Measurements from ENCODE around the gene ZYX. TPM values are rescaled to one million over a fixed set of nuclear protein-coding genes. Genes with fewer than 3 reads are reported as not detected.

The ZYX gene, protein sequence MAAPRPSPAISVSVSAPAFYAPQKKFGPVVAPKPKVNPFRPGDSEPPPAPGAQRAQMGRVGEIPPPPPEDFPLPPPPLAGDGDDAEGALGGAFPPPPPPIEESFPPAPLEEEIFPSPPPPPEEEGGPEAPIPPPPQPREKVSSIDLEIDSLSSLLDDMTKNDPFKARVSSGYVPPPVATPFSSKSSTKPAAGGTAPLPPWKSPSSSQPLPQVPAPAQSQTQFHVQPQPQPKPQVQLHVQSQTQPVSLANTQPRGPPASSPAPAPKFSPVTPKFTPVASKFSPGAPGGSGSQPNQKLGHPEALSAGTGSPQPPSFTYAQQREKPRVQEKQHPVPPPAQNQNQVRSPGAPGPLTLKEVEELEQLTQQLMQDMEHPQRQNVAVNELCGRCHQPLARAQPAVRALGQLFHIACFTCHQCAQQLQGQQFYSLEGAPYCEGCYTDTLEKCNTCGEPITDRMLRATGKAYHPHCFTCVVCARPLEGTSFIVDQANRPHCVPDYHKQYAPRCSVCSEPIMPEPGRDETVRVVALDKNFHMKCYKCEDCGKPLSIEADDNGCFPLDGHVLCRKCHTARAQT
- total RNA-seq = 10 to 100 TPM; 18.3 to 37.2 TPM
- polyA plus RNA-seq (ENCODE audit: insufficient read length in 2 of 2) = 100 to 1,000 TPM; 159 to 169 TPM
- long read RNA-seq, donor 1, transcript ZYX-201 (10 exons, 2,493 nt) = major isoform, 9 of 47 reads
- long read RNA-seq, donor 1, partial matches to known transcripts = 25 of 47 reads
- long read RNA-seq, donor 1, other reads (novel, unspliced or antisense) = 12 of 47 reads
- long read RNA-seq, donor 2, partial matches to known transcripts = 56 of 58 reads
- long read RNA-seq, donor 2, other reads (novel, unspliced or antisense) = 0 of 58 reads
- long read RNA-seq, donor 3, partial matches to known transcripts = 33 of 53 reads
- long read RNA-seq, donor 3, other reads (novel, unspliced or antisense) = 17 of 53 reads
- long read RNA-seq, donor 4, partial matches to known transcripts = 49 of 66 reads
- long read RNA-seq, donor 4, other reads (novel, unspliced or antisense) = 13 of 66 reads

DNA sequence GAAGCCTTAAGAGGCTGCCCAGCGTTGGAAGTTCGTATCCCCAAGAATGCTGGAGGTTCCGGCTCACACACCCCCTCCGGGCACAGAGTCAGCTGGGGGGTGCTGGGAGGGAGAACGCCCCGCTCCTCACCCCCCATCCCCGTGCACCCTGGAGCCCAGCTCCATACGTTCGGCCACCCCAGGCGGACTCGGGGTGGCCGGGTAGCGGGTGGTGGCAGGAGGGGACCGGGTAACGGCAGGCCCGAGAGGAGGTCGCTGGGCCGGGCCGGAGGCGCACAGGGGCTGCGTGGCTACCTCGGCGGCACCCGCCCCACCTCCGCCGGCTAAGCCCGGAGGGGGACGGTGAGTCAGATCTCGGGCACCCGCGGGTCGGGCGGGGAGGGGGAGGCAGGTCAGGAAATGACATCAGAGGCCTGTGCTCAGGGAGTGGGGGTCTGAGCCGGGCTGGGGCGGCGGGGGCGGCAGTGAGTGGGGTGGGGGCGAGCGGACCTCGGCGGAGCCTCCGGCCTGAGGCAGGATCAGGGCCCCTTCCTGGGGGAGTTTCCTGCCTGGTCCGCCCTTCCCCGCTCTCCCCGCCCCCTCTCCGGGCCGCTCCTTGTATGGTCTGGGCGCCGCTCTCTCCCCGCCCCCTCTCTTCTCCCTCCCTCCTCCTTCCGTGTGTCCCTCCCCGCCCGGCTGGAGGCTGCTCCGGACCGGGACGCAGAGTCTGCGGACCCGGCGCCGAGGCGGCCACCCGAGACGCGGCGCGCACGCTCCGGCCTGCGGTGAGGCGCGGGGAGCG lies at the start of gene ZYX:
Gene ZYX (plus strand): TSS at position 700 of the 781 bp plus-strand sequence. CDS start 227 bp downstream, outside the sequence.
- 0% methylated on average over 68 of the region's 72 CpGs for WGBS (ENCODE audit: insufficient coverage)
- H3K4me1 ChIP-seq (ENCODE audit: control insufficient read depth, insufficient read depth, low read length) = peaks cover 51% of the 10 kb centered on the region
- peak within 1 kb of the TSS; percentile 95 for H3K27ac ChIP-seq (ENCODE audit: low read depth, low read length)

DNA sequence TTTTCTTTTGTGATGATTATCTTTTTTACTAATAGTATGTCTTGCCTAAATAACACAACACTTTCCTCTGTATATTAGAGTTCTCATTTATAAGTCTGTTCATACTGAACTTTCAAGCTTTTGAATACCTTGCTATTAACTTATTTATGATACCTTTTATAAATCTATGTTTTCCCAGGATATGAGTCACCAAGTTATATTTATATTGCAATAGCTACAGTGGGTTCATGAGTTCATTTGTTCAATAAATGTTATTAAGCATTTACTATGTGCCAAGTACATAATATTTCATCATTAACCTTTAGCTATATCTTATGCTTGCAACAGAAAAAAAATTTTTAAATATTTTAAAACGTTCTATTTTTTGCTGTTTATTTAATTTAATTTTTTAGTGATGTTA lies 46.9 kb upstream of the ZYX start:
- no peaks in the 10 kb centered on the region for H3K27me3 ChIP-seq (ENCODE audit: control insufficient read depth, insufficient read depth, low read length)
- no peak for DNase-seq (ENCODE audit: low read depth in 4 of 6, low spot score in 6 of 6)
- no peak overlapping the region for H3K27ac ChIP-seq (ENCODE audit: low read depth, low read length)
- H3K9me3 ChIP-seq (ENCODE audit: control insufficient read depth, insufficient read depth, low read length) = no peaks in the 10 kb centered on the region
- H3K4me1 ChIP-seq (ENCODE audit: control insufficient read depth, insufficient read depth, low read length) = no peaks in the 10 kb centered on the region
- WGBS (ENCODE audit: insufficient coverage) = no CpG with 5 or more reads among the region's 1 CpG
- no peaks in the 10 kb centered on the region for H3K36me3 ChIP-seq (ENCODE audit: control insufficient read depth, insufficient read depth, low read length)
- no peak overlapping the region for H3K4me3 ChIP-seq (ENCODE audit: low read depth, low read length)

More for the DNA sequence above, at the start of gene ZYX:
- H3K27me3 ChIP-seq (ENCODE audit: control insufficient read depth, insufficient read depth, low read length) = no peaks in the 10 kb centered on the region
- DNase-seq (ENCODE audit: low read depth in 4 of 6, low spot score in 6 of 6) = peak in 4 of 6 donors; percentile 78 to 95 (median 88)
- H3K9me3 ChIP-seq (ENCODE audit: control insufficient read depth, insufficient read depth, low read length) = no peaks in the 10 kb centered on the region
- H3K36me3 ChIP-seq (ENCODE audit: control insufficient read depth, insufficient read depth, low read length) = peaks cover 34% of the 10 kb centered on the region
- H3K4me3 ChIP-seq (ENCODE audit: low read depth, low read length) = peak within 1 kb of the TSS; percentile 82

DNA sequence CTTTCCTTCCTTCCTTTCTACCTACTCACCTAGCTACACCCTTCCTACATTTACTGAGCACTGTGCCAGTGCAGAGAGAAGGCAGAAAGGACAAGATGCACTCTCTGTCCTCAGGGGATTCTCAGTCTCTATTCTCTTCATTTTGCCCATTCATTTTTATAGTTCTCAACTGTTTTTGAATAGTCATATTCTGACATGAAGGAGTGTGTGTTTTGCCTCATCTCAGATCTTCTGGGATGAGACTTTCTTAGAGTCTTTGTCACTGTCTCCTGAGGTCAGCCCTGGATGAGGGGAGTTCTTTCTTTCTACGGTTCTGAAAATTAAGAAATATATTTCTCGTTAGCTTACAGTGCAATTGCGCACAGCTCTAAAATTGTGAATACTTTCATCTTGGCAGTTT lies 43.9 kb upstream of the ZYX start:
- Histone ChIP-seq H3K36me3 (ENCODE audit: control insufficient read depth, insufficient read depth, low read length) (no peaks in the 10 kb centered on the region), H3K27ac (ENCODE audit: low read depth, low read length) (no peak overlapping the region), H3K4me1 (ENCODE audit: control insufficient read depth, insufficient read depth, low read length) (no peaks in the 10 kb centered on the region), H3K9me3 (ENCODE audit: control insufficient read depth, insufficient read depth, low read length) (no peaks in the 10 kb centered on the region), H3K27me3 (ENCODE audit: control insufficient read depth, insufficient read depth, low read length) (no peaks in the 10 kb centered on the region), H3K4me3 (ENCODE audit: low read depth, low read length) (no peak overlapping the region)
- 100% methylated on average over 1 of the region's 3 CpGs for WGBS (ENCODE audit: insufficient coverage)
- no peak for DNase-seq (ENCODE audit: low read depth in 4 of 6, low spot score in 6 of 6)

DNA sequence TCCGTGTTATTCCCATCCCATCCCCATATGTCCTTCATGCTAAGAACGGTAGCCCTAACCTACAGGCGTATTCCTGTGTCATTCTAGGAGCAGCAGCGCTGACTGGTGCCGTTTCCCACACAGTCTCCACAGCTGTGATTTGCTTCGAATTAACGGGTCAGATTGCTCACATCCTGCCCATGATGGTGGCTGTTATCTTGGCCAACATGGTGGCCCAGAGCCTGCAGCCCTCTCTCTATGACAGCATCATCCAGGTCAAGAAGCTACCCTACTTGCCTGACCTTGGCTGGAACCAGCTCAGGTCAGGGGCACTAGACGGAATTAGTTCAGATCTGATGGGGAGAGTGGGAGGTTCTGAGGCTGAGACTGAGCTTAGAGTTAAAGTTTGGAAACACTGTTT lies 39.3 kb upstream of the ZYX start:
- peaks cover 8% of the 10 kb centered on the region for H3K27me3 ChIP-seq (ENCODE audit: control insufficient read depth, insufficient read depth, low read length)
- H3K4me3 ChIP-seq (ENCODE audit: low read depth, low read length) = no peak overlapping the region
- DNase-seq (ENCODE audit: low read depth in 4 of 6, low spot score in 6 of 6) = no peak
- no peak overlapping the region for H3K27ac ChIP-seq (ENCODE audit: low read depth, low read length)
- no peaks in the 10 kb centered on the region for H3K36me3 ChIP-seq (ENCODE audit: control insufficient read depth, insufficient read depth, low read length)
- no peaks in the 10 kb centered on the region for H3K9me3 ChIP-seq (ENCODE audit: control insufficient read depth, insufficient read depth, low read length)
- 94% methylated on average over 6 of the region's 8 CpGs for WGBS (ENCODE audit: insufficient coverage)
- peaks cover 6% of the 10 kb centered on the region for H3K4me1 ChIP-seq (ENCODE audit: control insufficient read depth, insufficient read depth, low read length)

DNA sequence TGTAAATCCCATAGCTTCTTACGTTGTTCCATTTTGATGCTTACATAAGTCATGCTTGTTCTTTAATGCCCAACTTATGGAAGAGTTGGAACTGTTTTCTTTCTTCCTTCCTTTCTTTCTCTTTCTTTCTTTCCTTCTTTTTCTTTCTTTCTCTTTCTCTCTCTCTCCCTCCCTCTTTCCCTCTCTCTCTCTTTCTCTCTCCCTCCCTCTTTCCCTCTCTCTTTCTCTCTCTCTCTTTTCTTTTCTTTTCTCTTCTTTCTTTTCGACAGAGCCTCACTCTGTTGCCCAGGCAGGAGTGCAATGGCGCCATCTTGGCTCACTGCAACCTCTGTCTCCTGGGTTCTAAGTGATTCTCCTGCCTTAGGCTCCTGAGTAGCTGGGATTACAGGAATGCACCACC lies 37.5 kb upstream of the ZYX start:
- no peak for DNase-seq (ENCODE audit: low read depth in 4 of 6, low spot score in 6 of 6)
- WGBS (ENCODE audit: insufficient coverage) = 100% methylated on average over 1 of the region's 3 CpGs
- no peak overlapping the region for H3K27ac ChIP-seq (ENCODE audit: low read depth, low read length)
- H3K9me3 ChIP-seq (ENCODE audit: control insufficient read depth, insufficient read depth, low read length) = no peaks in the 10 kb centered on the region
- peaks cover 8% of the 10 kb centered on the region for H3K27me3 ChIP-seq (ENCODE audit: control insufficient read depth, insufficient read depth, low read length)
- no peaks in the 10 kb centered on the region for H3K36me3 ChIP-seq (ENCODE audit: control insufficient read depth, insufficient read depth, low read length)
- H3K4me1 ChIP-seq (ENCODE audit: control insufficient read depth, insufficient read depth, low read length) = peaks cover 6% of the 10 kb centered on the region
- H3K4me3 ChIP-seq (ENCODE audit: low read depth, low read length) = no peak overlapping the region

DNA sequence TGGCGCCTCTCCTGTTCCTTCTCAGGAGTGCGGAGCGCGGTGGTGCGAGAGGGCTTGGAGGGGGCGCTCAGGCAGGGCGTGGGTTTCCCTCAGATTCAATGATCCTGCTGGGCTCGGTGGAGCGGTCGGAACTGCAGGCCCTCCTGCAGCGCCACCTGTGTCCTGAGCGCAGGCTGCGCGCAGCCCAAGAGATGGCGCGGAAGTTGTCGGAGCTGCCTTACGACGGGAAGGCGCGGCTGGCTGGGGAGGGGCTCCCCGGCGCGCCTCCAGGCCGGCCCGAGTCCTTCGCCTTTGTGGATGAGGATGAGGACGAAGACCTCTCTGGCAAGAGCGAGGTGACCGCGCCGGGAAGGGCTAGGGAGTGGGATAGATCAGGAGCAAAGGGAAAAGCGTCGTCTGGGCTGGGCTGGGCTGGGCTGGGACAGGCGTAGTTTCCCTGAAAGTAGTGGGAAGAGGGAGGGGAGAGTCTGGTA lies 35.7 kb upstream of the ZYX start:
- WGBS (ENCODE audit: insufficient coverage) = 4% methylated on average over 35 of the region's 35 CpGs
- peak in 2 of 6 donors; percentile 61 to 74 for DNase-seq (ENCODE audit: low read depth in 4 of 6, low spot score in 6 of 6)
- H3K27me3 ChIP-seq (ENCODE audit: control insufficient read depth, insufficient read depth, low read length) = peaks cover 8% of the 10 kb centered on the region
- H3K9me3 ChIP-seq (ENCODE audit: control insufficient read depth, insufficient read depth, low read length) = no peaks in the 10 kb centered on the region
- H3K36me3 ChIP-seq (ENCODE audit: control insufficient read depth, insufficient read depth, low read length) = no peaks in the 10 kb centered on the region
- H3K4me3 ChIP-seq (ENCODE audit: low read depth, low read length) = peak overlapping the region; percentile 17
- no peak overlapping the region for H3K27ac ChIP-seq (ENCODE audit: low read depth, low read length)
- peaks cover 6% of the 10 kb centered on the region for H3K4me1 ChIP-seq (ENCODE audit: control insufficient read depth, insufficient read depth, low read length)

DNA sequence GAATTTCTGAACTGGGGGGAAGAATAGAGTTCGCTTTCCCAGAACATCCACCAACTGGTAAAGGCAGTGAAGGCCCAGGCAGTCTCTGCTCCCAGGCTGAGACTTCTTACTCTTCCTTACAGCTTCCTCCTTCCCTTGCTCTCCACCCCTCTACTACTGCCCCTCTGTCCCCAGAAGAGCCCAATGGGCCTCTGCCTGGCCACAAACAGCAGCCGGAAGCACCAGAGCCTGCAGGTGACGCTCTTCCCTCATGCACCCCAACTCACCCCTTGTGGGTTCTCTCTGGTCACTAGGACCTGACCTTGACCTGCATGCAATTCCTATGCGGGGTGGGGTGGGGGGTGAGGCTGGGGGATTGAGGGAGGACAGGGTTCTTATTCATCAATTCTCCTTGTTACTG lies 35.1 kb upstream of the ZYX start:
- no peak overlapping the region for H3K4me3 ChIP-seq (ENCODE audit: low read depth, low read length)
- WGBS (ENCODE audit: insufficient coverage) = no CpG with 5 or more reads among the region's 4 CpGs
- H3K27ac ChIP-seq (ENCODE audit: low read depth, low read length) = no peak overlapping the region
- peaks cover 8% of the 10 kb centered on the region for H3K27me3 ChIP-seq (ENCODE audit: control insufficient read depth, insufficient read depth, low read length)
- peaks cover 6% of the 10 kb centered on the region for H3K4me1 ChIP-seq (ENCODE audit: control insufficient read depth, insufficient read depth, low read length)
- no peak for DNase-seq (ENCODE audit: low read depth in 4 of 6, low spot score in 6 of 6)
- H3K9me3 ChIP-seq (ENCODE audit: control insufficient read depth, insufficient read depth, low read length) = no peaks in the 10 kb centered on the region
- no peaks in the 10 kb centered on the region for H3K36me3 ChIP-seq (ENCODE audit: control insufficient read depth, insufficient read depth, low read length)

DNA sequence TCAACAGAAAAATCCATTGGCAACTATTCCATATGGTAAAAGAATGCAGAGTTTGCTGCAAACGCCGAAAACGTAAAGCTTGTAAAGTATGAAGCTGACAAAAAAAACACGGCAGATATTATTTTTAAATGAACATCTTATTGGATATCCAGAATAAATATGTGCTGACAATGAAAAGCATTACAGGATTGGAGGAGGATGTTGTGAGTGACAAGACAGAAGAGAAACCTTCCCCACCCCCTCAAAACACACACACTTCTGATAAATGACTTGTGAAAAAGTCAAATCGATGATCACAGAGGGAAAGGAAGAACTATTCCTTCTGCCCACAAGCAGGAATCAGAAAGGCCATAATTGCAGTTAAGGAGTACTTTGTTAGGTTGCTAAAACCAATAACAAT lies 33.2 kb upstream of the ZYX start:
- no CpG with 5 or more reads among the region's 5 CpGs for WGBS (ENCODE audit: insufficient coverage)
- DNase-seq (ENCODE audit: low read depth in 4 of 6, low spot score in 6 of 6) = no peak
- peaks cover 16% of the 10 kb centered on the region for H3K4me1 ChIP-seq (ENCODE audit: control insufficient read depth, insufficient read depth, low read length)
- H3K27me3 ChIP-seq (ENCODE audit: control insufficient read depth, insufficient read depth, low read length) = peaks cover 8% of the 10 kb centered on the region
- no peak overlapping the region for H3K27ac ChIP-seq (ENCODE audit: low read depth, low read length)
- H3K4me3 ChIP-seq (ENCODE audit: low read depth, low read length) = no peak overlapping the region
- no peaks in the 10 kb centered on the region for H3K9me3 ChIP-seq (ENCODE audit: control insufficient read depth, insufficient read depth, low read length)
- H3K36me3 ChIP-seq (ENCODE audit: control insufficient read depth, insufficient read depth, low read length) = peaks cover 4% of the 10 kb centered on the region

DNA sequence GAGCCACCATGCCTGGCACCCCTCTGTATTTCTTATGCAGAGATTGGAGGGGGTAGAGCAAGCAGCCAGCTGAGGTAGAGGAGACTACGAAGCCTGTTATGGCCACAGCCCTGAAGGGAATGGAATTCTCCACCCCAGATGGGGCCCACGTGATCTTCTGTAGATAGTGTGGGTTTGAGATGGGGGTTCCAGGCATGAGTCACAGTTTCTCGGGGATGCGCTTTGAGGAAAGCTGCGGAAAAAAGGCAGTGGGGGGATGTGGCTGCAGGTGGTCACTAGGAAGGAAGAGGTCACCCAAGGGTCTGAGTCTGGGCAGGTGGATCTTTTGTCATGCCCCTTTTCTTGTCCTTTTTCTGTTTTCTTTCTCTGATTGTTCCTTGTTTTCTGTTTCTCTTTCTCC lies 30.1 kb upstream of the ZYX start:
- 80% methylated on average over 5 of the region's 5 CpGs for WGBS (ENCODE audit: insufficient coverage)
- H3K36me3 ChIP-seq (ENCODE audit: control insufficient read depth, insufficient read depth, low read length) = peaks cover 23% of the 10 kb centered on the region
- DNase-seq (ENCODE audit: low read depth in 4 of 6, low spot score in 6 of 6) = no peak
- peaks cover 24% of the 10 kb centered on the region for H3K4me1 ChIP-seq (ENCODE audit: control insufficient read depth, insufficient read depth, low read length)
- H3K9me3 ChIP-seq (ENCODE audit: control insufficient read depth, insufficient read depth, low read length) = no peaks in the 10 kb centered on the region
- no peak overlapping the region for H3K4me3 ChIP-seq (ENCODE audit: low read depth, low read length)
- no peaks in the 10 kb centered on the region for H3K27me3 ChIP-seq (ENCODE audit: control insufficient read depth, insufficient read depth, low read length)
- no peak overlapping the region for H3K27ac ChIP-seq (ENCODE audit: low read depth, low read length)

Data from spinal cord (tissue), 10 donors.